CD1c-positive myeloid dendritic cell (primary cell): ENCODE data around the gene HMGB1.

Experiments
- DNase-seq: peaks from one replicate; pipeline ENCODE4 v3.0.0-alpha.2; 2016; ENCODE audit errors: extremely low spot score

HMGB1 gene

GRCh38 chr13:30465593-30466357 lies at the start of gene HMGB1:
HMGB1 (minus strand) TSS chr13:30465936; CDS start chr13:30463680, 2,256 bp downstream.
- peak; percentile 99 for DNase-seq

GRCh38 chr13:30510811-30511371 lies 45.2 kb upstream of the HMGB1 start:
- DNase-seq = no peak

GRCh38 chr13:30510091-30510490 lies 44.4 kb upstream of the HMGB1 start:
- DNase-seq = no peak

GRCh38 chr13:30509254-30510050 lies 43.7 kb upstream of the HMGB1 start:
- no peak for DNase-seq

- no peak for DNase-seq
Observed at GRCh38 chr13:30504081-30504480, 38.3 kb upstream of the HMGB1 start.

- no peak for DNase-seq
Observed at GRCh38 chr13:30502237-30502636, 36.5 kb upstream of the HMGB1 start.

GRCh38 chr13:30499338-30499737 lies 33.6 kb upstream of the HMGB1 start:
- no peak for DNase-seq

- DNase-seq = no peak
Observed at GRCh38 chr13:30496147-30496546, 30.4 kb upstream of the HMGB1 start.

- no peak for DNase-seq
Observed at GRCh38 chr13:30495746-30496145, 30.0 kb upstream of the HMGB1 start.

- no peak for DNase-seq
Observed at GRCh38 chr13:30493658-30494381, 28.1 kb upstream of the HMGB1 start.

- DNase-seq = no peak
Observed at GRCh38 chr13:30487075-30487470, 21.3 kb upstream of the HMGB1 start.

- no peak for DNase-seq
Observed at GRCh38 chr13:30486230-30487074, 20.7 kb upstream of the HMGB1 start.

GRCh38 chr13:30481241-30481760 lies 15.6 kb upstream of the HMGB1 start:
- DNase-seq = no peak

- no peak for DNase-seq
Observed at GRCh38 chr13:30480292-30480950, 14.7 kb upstream of the HMGB1 start.

- DNase-seq = no peak
Observed at GRCh38 chr13:30479883-30480219, 14.1 kb upstream of the HMGB1 start.

- no peak for DNase-seq
Observed at GRCh38 chr13:30479154-30479882, 13.6 kb upstream of the HMGB1 start.

- peak; percentile 40 for DNase-seq
Observed at GRCh38 chr13:30477346-30478195, 11.8 kb upstream of the HMGB1 start.

GRCh38 chr13:30473675-30474074 lies 7.9 kb upstream of the HMGB1 start:
- DNase-seq = no peak

GRCh38 chr13:30466841-30467252 lies 1.1 kb upstream of the HMGB1 start:
- DNase-seq = peak; percentile 59
